KMS-11 (cell line): ENCODE data around the gene STPG2.
A peak's percentile ranks its signal among the peaks of the same experiment; 100 is the strongest.

ENCODE experiments used
- H2AFZ ChIP-seq: fragments of 200-600 bp; sonication (generic); 2 replicates; pipeline ENCODE4 v1.6.1; 2016; ENCODE audit warnings: antibody characterized with exemption, mixed run types, low read depth
- H3K27ac ChIP-seq: fragments of 200-600 bp; sonication (generic); 2 replicates; pipeline ENCODE4 v1.6.1; 2016; ENCODE audit warnings: mild to moderate bottlenecking, mixed run types
- H3K27me3 ChIP-seq: fragments of 200-600 bp; sonication (generic); 2 replicates; pipeline ENCODE4 v1.6.1; 2017; ENCODE audit warnings: mild to moderate bottlenecking, low read depth, mixed run types, moderate library complexity; ENCODE audit not compliant: insufficient read depth
- H3K36me3 ChIP-seq: fragments of 200-600 bp; sonication (generic); 2 replicates; pipeline ENCODE4 v1.6.1; 2017; ENCODE audit warnings: mild to moderate bottlenecking, mixed run types; ENCODE audit not compliant: insufficient read depth
- H3K4me1 ChIP-seq: fragments of 200-600 bp; sonication (generic); 2 replicates; pipeline ENCODE4 v1.6.1; 2016; ENCODE audit warnings: mild to moderate bottlenecking, low read depth, mixed run types; ENCODE audit not compliant: poor library complexity, severe bottlenecking
- H3K4me2 ChIP-seq: fragments of 200-600 bp; sonication (generic); 2 replicates; pipeline ENCODE4 v1.7.0; 2016; ENCODE audit warnings: mild to moderate bottlenecking, mixed run types
- H3K4me3 ChIP-seq: fragments of 200-600 bp; sonication (generic); IDR thresholded peaks from 2 replicates; pipeline ENCODE4 v1.6.1; 2017; ENCODE audit warnings: low read depth, low read length, mixed read lengths; ENCODE audit not compliant: insufficient read depth
- H3K79me2 ChIP-seq: fragments of 200-600 bp; sonication (generic); 2 replicates; pipeline ENCODE4 v1.6.1; 2016; ENCODE audit warnings: low read depth, mixed run types; ENCODE audit not compliant: insufficient read depth
- H3K9ac ChIP-seq: fragments of 200-600 bp; sonication (generic); 2 replicates; pipeline ENCODE4 v1.6.1; 2016; ENCODE audit warnings: mild to moderate bottlenecking, mixed run types
- H4K20me1 ChIP-seq: fragments of 200-600 bp; sonication (generic); 2 replicates; pipeline ENCODE4 v1.6.1; 2016; ENCODE audit warnings: mild to moderate bottlenecking, mixed run types; ENCODE audit not compliant: insufficient read depth
- CTCF ChIP-seq: fragments of 200-600 bp; sonication (generic); conservative IDR thresholded peaks from 2 replicates; pipeline ENCODE4 v1.6.1; 2017; ENCODE audit warnings: low read depth, mild to moderate bottlenecking, antibody characterized with exemption, low read length, moderate library complexity, mixed read lengths

Gene STPG2

GRCh38 chr4:98162696-98163095 is 19.4 kb upstream of the STPG2 start:
- no peaks in the 10 kb centered on the region for H3K4me1 ChIP-seq
- H3K4me2 ChIP-seq, result no peak overlapping the region
- no peaks in the 10 kb centered on the region for H3K36me3 ChIP-seq
- H3K27ac ChIP-seq, result no peak overlapping the region
- H3K9ac ChIP-seq, result no peak overlapping the region
- TF ChIP-seq CTCF, result no peak
- no peak overlapping the region for H2AFZ ChIP-seq
- no peaks in the 10 kb centered on the region for H3K27me3 ChIP-seq
- H3K4me3 ChIP-seq, result no peak overlapping the region
- no peaks in the 10 kb centered on the region for H4K20me1 ChIP-seq
- H3K79me2 ChIP-seq, result no peaks in the 10 kb centered on the region

- TF ChIP-seq CTCF, result no peak
- Histone ChIP-seq H3K27me3 (no peaks in the 10 kb centered on the region), H3K4me3 (no peak overlapping the region), H2AFZ (no peak overlapping the region), H3K79me2 (no peaks in the 10 kb centered on the region), H3K36me3 (no peaks in the 10 kb centered on the region), H3K27ac (no peak overlapping the region), H3K4me2 (no peak overlapping the region), H4K20me1 (no peaks in the 10 kb centered on the region), H3K4me1 (peaks cover 16% of the 10 kb centered on the region), H3K9ac (no peak overlapping the region)
Measured at GRCh38 chr4:98151145-98151924, 8.1 kb upstream of the STPG2 start.

- H3K27me3 ChIP-seq, result no peaks in the 10 kb centered on the region
- no peaks in the 10 kb centered on the region for H3K36me3 ChIP-seq
- H3K27ac ChIP-seq, result no peak overlapping the region
- no peak overlapping the region for H3K9ac ChIP-seq
- peaks cover 12% of the 10 kb centered on the region for H3K4me1 ChIP-seq
- H4K20me1 ChIP-seq, result no peaks in the 10 kb centered on the region
- H3K79me2 ChIP-seq, result no peaks in the 10 kb centered on the region
- no peak overlapping the region for H2AFZ ChIP-seq
- no peak overlapping the region for H3K4me2 ChIP-seq
- TF ChIP-seq CTCF, result peak; percentile 52; the same call in 1 of the 2 replicates
- no peak overlapping the region for H3K4me3 ChIP-seq
Measured at GRCh38 chr4:98150092-98150761, 7.0 kb upstream of the STPG2 start.

GRCh38 chr4:98148856-98149255 is 5.6 kb upstream of the STPG2 start:
- Histone ChIP-seq H3K4me2 (no peak overlapping the region), H3K27me3 (no peaks in the 10 kb centered on the region)

More at GRCh38 chr4:98148856-98149255, 5.6 kb upstream of the STPG2 start:
- Histone ChIP-seq H3K4me3 (no peak overlapping the region), H3K27ac (no peak overlapping the region), H3K4me1 (peaks cover 12% of the 10 kb centered on the region), H2AFZ (no peak overlapping the region), H4K20me1 (no peaks in the 10 kb centered on the region), H3K9ac (no peak overlapping the region), H3K79me2 (no peaks in the 10 kb centered on the region), H3K36me3 (no peaks in the 10 kb centered on the region)
- TF ChIP-seq CTCF, result no peak
